Heart left ventricle (tissue), 16 donors: ENCODE results near the gene RUNX1. TPM values are rescaled to one million over a fixed set of nuclear protein-coding genes. Genes with fewer than 3 reads are reported as not detected.

Experiments used
- ATAC-seq, 4 donors: fragments of 200-7000 bp; cut with Tn5 transposase; one replicate each; pipeline ENCODE4 v1.9.1; 2020 to 2022; ENCODE audit warnings: moderate library complexity in 4 of 4, mild to moderate bottlenecking in 3 of 4, moderate number of reproducible peaks in 1 of 4
- DNase-seq, 5 donors: peaks; one replicate each; pipeline ENCODE4 v3.0.0-alpha.2; 2020
- H3K27ac ChIP-seq, 12 donors: fragments of 200-600 bp; sonication (generic) in 4 of 12; one replicate each; pipeline versions ENCODE4 v1.5.0 to v1.8.0; 2016 to 2022; ENCODE audit warnings: mild to moderate bottlenecking in 2 of 12
- H3K27me3 ChIP-seq, 9 donors: fragments of 200-600 bp; sonication (generic) in 2 of 9; one replicate each; pipeline versions ENCODE4 v1.5.1 to v1.8.0; 2016 to 2022; ENCODE audit warnings: mild to moderate bottlenecking in 3 of 9
- H3K36me3 ChIP-seq, 9 donors: fragments of 200-600 bp; sonication (generic) in 2 of 9; one replicate each; pipeline versions ENCODE4 v1.5.0 to v1.8.0; 2018 to 2022; ENCODE audit warnings: mild to moderate bottlenecking in 2 of 9
- H3K4me1 ChIP-seq, 12 donors: fragments of 200-600 bp; sonication (generic) in 4 of 12; one replicate each; pipeline versions ENCODE4 v1.5.0 to v1.8.0; 2016 to 2022; ENCODE audit warnings: mild to moderate bottlenecking in 3 of 12
- H3K4me3 ChIP-seq, 12 donors: fragments of 200-600 bp; sonication (generic) in 4 of 12; one replicate each; pipeline versions ENCODE4 v1.5.0 to v1.8.0; 2017 to 2022; ENCODE audit warnings: mild to moderate bottlenecking in 9 of 12, moderate library complexity in 4 of 12
- H3K9me3 ChIP-seq, 12 donors: fragments of 200-600 bp; sonication (generic) in 4 of 12; one replicate each; pipeline versions ENCODE4 v1.5.0 to v1.8.0; 2016 to 2022; ENCODE audit warnings: mild to moderate bottlenecking in 1 of 12
- CTCF ChIP-seq, 12 donors: fragments of 200-600 bp; sonication (generic) in 4 of 12; IDR thresholded peaks; one replicate each; pipeline versions ENCODE4 v1.5.0 to v1.8.0; 2018 to 2022; ENCODE audit warnings: antibody characterized with exemption in 12 of 12, mild to moderate bottlenecking in 5 of 12
- POLR2A ChIP-seq, 2 donors: fragments of 450-650 bp; IDR thresholded peaks; one replicate each; pipeline ENCODE4 v1.6.1; 2017; ENCODE audit warnings: antibody characterized with exemption in 2 of 2, mild to moderate bottlenecking in 2 of 2, moderate library complexity in 2 of 2
- WGBS, 4 donors: extraction: QIAGEN DNeasy Blood & Tissue Kit in 2 of 4; methylation state at CpG; one replicate each; pipeline versions ENCODE4 v1.1.5 to v1.1.7; 2013 to 2018; 5-methylcytosine and 5-hydroxymethylcytosine counted together
- intact Hi-C, 10 donors: fragments of 100-400 bp; cut with DNase I; formaldehyde crosslinking; loops; one replicate each; pipeline versions ENCODE4 v1.11.1 to v1.14.2; 2022
- polyA plus RNA-seq, 2 donors: library from polyadenylated mRNA; stranded (reverse); fragments of 200-250 nt; gene quantifications; one replicate each; pipeline ENCODE4 v1.2.3, GENCODE V29; 2013
- total RNA-seq, 9 donors: library from RNA; depleted of rRNA in 2 of 9; stranded (reverse); fragments of >200 nt in 2 of 9; fragmentation: NEBNext Ultra II Directional in 3 of 9; extraction: Animal tissue kit (Norgen Biotek cat#: 25700) in 3 of 9; gene quantifications; one replicate each; pipeline versions ENCODE4 v1.1.0 to v1.2.4, GENCODE V29; 2016 to 2023
- donor health status: ischemic (EF 13 %, LVEDD 7.1; RV severe dilation, severe dysfunction).
- donor health status: healthy with polysubstance abuse.
- donor health status: DM: no; HTN: yes; CAD: no.
- donor health status: DM: no; HTN: no; CAD: no.
- donor health status: ischemic (EF 25% LVEDD 6.9; RV normal size, moderate dysfunction).
- donor health status: ischemic (EF 25% LVEDD 5.7; RV mildly dilated, moderate dysfunction).
- donor health status: healthy.
- donor health status: DM: yes; HTN: yes; CAD: no.
- donor health status: ischemic (EF 35%, LVEDD 5.7; RV mildly dilated, moderate dysfunction).
- donor health status: nonischemic (EF 11% LVEDD 7.7; RV severe dilation, severe dysfunction).
- donor health status: DM: yes; HTN: yes; CAD: no.
- donor health status: PGD.
- donor health status: ischemic (EF 29% LVEDD 5.4; RV normal size, mild dysfunction).
- donor health status: nonischemic (EF 23%, LVEDD 6.1; RV moderate dilation, normal function).

Gene RUNX1
- total and polyA plus RNA-seq, 11 donors = 0.61 to 54.5 (median 4.1) TPM

- DNase-seq (no peak), ATAC-seq (no peak)
- intact Hi-C loops = no loop called here
- H3K27ac ChIP-seq = no peak overlapping the region
- WGBS, 4 donors = 78 to 85% (median 82%) methylated on average over 8 of the region's 8 CpGs
- no peak overlapping the region for H3K4me3 ChIP-seq
- peaks cover 0 to 99% (median 23%) of the 10 kb centered on the region in 9 donors for H3K36me3 ChIP-seq
- H3K4me1 ChIP-seq = peaks cover 0 to 15% (median 0%) of the 10 kb centered on the region in 12 donors
- no peaks in the 10 kb centered on the region for H3K9me3 ChIP-seq
- TF ChIP-seq POLR2A (IDR thresholded peaks at IDR 0.05) (no peak), CTCF (IDR thresholded peaks at IDR 0.05) (no peak)
- H3K27me3 ChIP-seq = peaks cover 0 to 7% (median 0%) of the 10 kb centered on the region in 9 donors
Measured at GRCh38 chr21:34874684-34875513, 174.2 kb downstream of the RUNX1 start.

GRCh38 chr21:34871026-34871908 lies 177.8 kb downstream of the RUNX1 start:
- Histone ChIP-seq H3K27ac (no peak overlapping the region), H3K27me3 (peaks cover 0 to 9% (median 0%) of the 10 kb centered on the region in 9 donors), H3K4me3 (no peak overlapping the region), H3K4me1 (peaks cover 0 to 24% (median 0%) of the 10 kb centered on the region in 12 donors), H3K36me3 (peaks cover 0 to 91% (median 17%) of the 10 kb centered on the region in 9 donors), H3K9me3 (no peaks in the 10 kb centered on the region)
- TF ChIP-seq CTCF (IDR thresholded peaks at IDR 0.05) (no peak), POLR2A (IDR thresholded peaks at IDR 0.05) (no peak)
- ATAC-seq (no peak), DNase-seq (no peak)
- WGBS, 4 donors = 71 to 73% (median 72%) methylated on average over 18 of the region's 18 CpGs
- intact Hi-C loops = no loop called here

- no peak for DNase-seq
- WGBS, 4 donors = 84 to 89% (median 88%) methylated on average over 2 to 3 of the region's 3 CpGs
- Histone ChIP-seq H3K4me3 (no peak overlapping the region), H3K36me3 (peaks cover 0 to 91% (median 10%) of the 10 kb centered on the region in 9 donors), H3K27ac (no peak overlapping the region), H3K9me3 (no peaks in the 10 kb centered on the region), H3K27me3 (peaks cover 0 to 9% (median 0%) of the 10 kb centered on the region in 9 donors), H3K4me1 (peaks cover 0 to 34% (median 0%) of the 10 kb centered on the region in 12 donors)
- intact Hi-C loops = no loop called here
- no peak for TF ChIP-seq POLR2A (IDR thresholded peaks at IDR 0.05)
- no peak for TF ChIP-seq CTCF (IDR thresholded peaks at IDR 0.05)
- no peak for ATAC-seq
Measured at GRCh38 chr21:34870246-34870645, 178.9 kb downstream of the RUNX1 start.

GRCh38 chr21:34869545-34869944 lies 179.6 kb downstream of the RUNX1 start:
- H3K4me3 ChIP-seq = no peak overlapping the region
- no peak overlapping the region for H3K27ac ChIP-seq
- TF ChIP-seq POLR2A (IDR thresholded peaks at IDR 0.05) (no peak), CTCF (IDR thresholded peaks at IDR 0.05) (no peak)
- DNase-seq (no peak), ATAC-seq (no peak)
- H3K27me3 ChIP-seq = peaks cover 0 to 9% (median 0%) of the 10 kb centered on the region in 9 donors
- WGBS, 4 donors = 80 to 84% (median 83%) methylated on average over 7 of the region's 7 CpGs
- H3K9me3 ChIP-seq = no peaks in the 10 kb centered on the region
- intact Hi-C loops = no loop called here
- H3K4me1 ChIP-seq = peaks cover 0 to 34% (median 0%) of the 10 kb centered on the region in 12 donors
- H3K36me3 ChIP-seq = peaks cover 0 to 90% (median 10%) of the 10 kb centered on the region in 9 donors
